HG03439 (cell line): ENCODE results near the gene SPATA7.

Source experiments
- ATAC-seq: cut with Tn5 transposase; IDR thresholded peaks from one replicate; pipeline ENCODE4 v1.9.1; 2021; ENCODE audit warnings: mild to moderate bottlenecking, moderate library complexity; ENCODE audit not compliant: unreplicated experiment

SPATA7 gene

GRCh38 chr14:88411039-88411438, 25.6 kb downstream of the SPATA7 start:
- ATAC-seq, result no peak

GRCh38 chr14:88417594-88417993, 32.1 kb downstream of the SPATA7 start:
- ATAC-seq, result no peak

- ATAC-seq, result no peak
Measured at GRCh38 chr14:88420187-88420586, 34.7 kb downstream of the SPATA7 start.

- no peak for ATAC-seq
Measured at GRCh38 chr14:88421286-88421685, 35.8 kb downstream of the SPATA7 start.

- no peak for ATAC-seq
Measured at GRCh38 chr14:88422047-88422446, 36.6 kb downstream of the SPATA7 start.

- no peak for ATAC-seq
Measured at GRCh38 chr14:88422919-88423650, 37.6 kb downstream of the SPATA7 start.

- no peak for ATAC-seq
Measured at GRCh38 chr14:88424573-88424972, 39.1 kb downstream of the SPATA7 start.

GRCh38 chr14:88426271-88426670, 40.8 kb downstream of the SPATA7 start:
- no peak for ATAC-seq

- no peak for ATAC-seq
Measured at GRCh38 chr14:88430976-88431375, 45.5 kb downstream of the SPATA7 start.

- no peak for ATAC-seq
Measured at GRCh38 chr14:88437658-88438057, 52.2 kb downstream of the SPATA7 start.

GRCh38 chr14:88439088-88439487, 53.6 kb downstream of the SPATA7 start:
- no peak for ATAC-seq

GRCh38 chr14:88452231-88452630, 66.8 kb downstream of the SPATA7 start:
- ATAC-seq, result no peak

- ATAC-seq, result no peak
Measured at GRCh38 chr14:88454886-88455285, 69.4 kb downstream of the SPATA7 start.

- no peak for ATAC-seq
Measured at GRCh38 chr14:88463318-88463717, 77.9 kb downstream of the SPATA7 start.

- ATAC-seq, result no peak
Measured at GRCh38 chr14:88468406-88468805, 82.9 kb downstream of the SPATA7 start.

- ATAC-seq, result no peak
Measured at GRCh38 chr14:88470542-88471440, 85.3 kb downstream of the SPATA7 start.

- ATAC-seq, result no peak
Measured at GRCh38 chr14:88473791-88474190, 88.3 kb downstream of the SPATA7 start.

- no peak for ATAC-seq
Measured at GRCh38 chr14:88476214-88476774, 90.8 kb downstream of the SPATA7 start.

- ATAC-seq, result no peak
Measured at GRCh38 chr14:88476825-88477224, 91.4 kb downstream of the SPATA7 start.

- ATAC-seq, result no peak
Measured at GRCh38 chr14:88477513-88478250, 92.2 kb downstream of the SPATA7 start.

GRCh38 chr14:88478931-88479330, 93.5 kb downstream of the SPATA7 start:
- no peak for ATAC-seq
